Psoas muscle (tissue), 8 donors: Measurements from ENCODE around the gene COL19A1. TPM values are rescaled to one million over a fixed set of nuclear protein-coding genes. Genes with fewer than 3 reads are reported as not detected.

Source experiments
- ATAC-seq, 4 donors: fragments of 200-7000 bp; cut with Tn5 transposase; one replicate each; pipeline ENCODE4 v1.9.1; 2020; ENCODE audit warnings: moderate library complexity in 3 of 4, mild to moderate bottlenecking in 2 of 4
- DNase-seq, 2 donors: peaks; one replicate each; pipeline ENCODE4 v3.0.0-alpha.2; 2020
- H3K27ac ChIP-seq: fragments of 200-600 bp; one replicate; pipeline ENCODE4 v1.8.0; 2022
- H3K27me3 ChIP-seq, 3 donors: fragments of 200-600 bp in 1 of 3; one replicate each; pipeline versions ENCODE4 v1.6.1 to v1.8.0; 2013 to 2022; ENCODE audit warnings: low read length in 2 of 3, mild to moderate bottlenecking in 2 of 3, moderate library complexity in 1 of 3; ENCODE audit not compliant: insufficient read depth in 3 of 3
- H3K36me3 ChIP-seq, 2 donors: fragments of 200-600 bp in 1 of 2; one replicate each; pipeline versions ENCODE4 v1.6.1 to v1.8.0; 2013 to 2022; ENCODE audit warnings: low read depth in 1 of 2, mild to moderate bottlenecking in 1 of 2, moderate library complexity in 1 of 2; ENCODE audit not compliant: insufficient read depth in 1 of 2
- H3K4me1 ChIP-seq: fragments of 200-600 bp; one replicate; pipeline ENCODE4 v1.8.0; 2022
- H3K4me3 ChIP-seq: fragments of 200-600 bp; one replicate; pipeline ENCODE4 v1.8.0; 2022; ENCODE audit warnings: mild to moderate bottlenecking
- H3K9me3 ChIP-seq: fragments of 200-600 bp; one replicate; pipeline ENCODE4 v1.8.0; 2022
- CTCF ChIP-seq: fragments of 200-600 bp; IDR thresholded peaks from one replicate; pipeline ENCODE4 v1.8.0; 2022; ENCODE audit warnings: antibody characterized with exemption
- WGBS, 3 donors: extraction: QIAGEN DNeasy Blood & Tissue Kit; methylation state at CpG; one replicate each; pipeline versions ENCODE4 v1.1.6 to v1.1.7; 2013; 5-methylcytosine and 5-hydroxymethylcytosine counted together
- intact Hi-C, 2 donors: fragments of 100-400 bp; cut with DNase I; formaldehyde crosslinking; loops; one replicate each; pipeline versions ENCODE4 v1.11.0 to v1.14.2; 2022
- polyA plus RNA-seq, 3 donors: library from polyadenylated mRNA; stranded (reverse); fragments of 200-250 nt; gene quantifications; one replicate each; pipeline ENCODE4 v1.2.3, GENCODE V29; 2013
- total RNA-seq, 4 donors: library from RNA; stranded (reverse); fragmentation: NEBNext Ultra II Directional in 2 of 4; extraction: Animal tissue kit (Norgen Biotek cat#: 25700) in 2 of 4; gene quantifications; one replicate each; pipeline versions ENCODE4 v1.2.1 to v1.2.4, GENCODE V29; 2021 to 2023
- donor health status: healthy with polysubstance abuse.
- donor health status: DM: no; HTN: no; CAD: no; lungs with moderate emphysema.
- donor health status: Bipolar disorder and iron deficiency.
- donor health status: healthy.
- donor health status: DM: yes; HTN: yes; CAD: no.
- donor health status: DM: no; HTN: no; CAD: no.
- donor health status: DM: no; HTN: no; CAD: no.
- donor health status: DM: yes; HTN: yes; CAD: no.

Gene COL19A1
- total and polyA plus RNA-seq, 7 donors: 0.01 to 10.3 (median 0.33) TPM

DNA sequence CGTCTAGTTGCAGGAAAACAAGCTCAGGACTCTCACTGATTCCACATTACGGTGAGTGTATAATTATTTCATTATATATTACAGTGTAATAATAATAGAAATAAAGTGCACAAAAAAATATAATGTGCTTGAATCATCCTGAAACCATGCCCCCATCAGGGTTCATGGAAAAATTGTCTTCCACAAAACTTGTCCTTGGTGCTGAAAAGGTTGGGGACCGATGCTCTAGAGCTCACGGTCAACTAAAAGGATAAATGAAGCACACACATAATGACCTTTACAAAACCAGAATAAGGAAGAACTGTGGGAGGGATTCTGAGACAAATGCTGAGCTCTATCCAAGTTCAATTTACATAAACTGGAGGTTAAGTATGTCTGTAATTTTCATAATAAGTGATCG, 194.3 kb downstream of the COL19A1 start:
- DNase-seq (no peak), ATAC-seq (no peak)
- H3K27ac ChIP-seq: no peak overlapping the region
- intact Hi-C loops: no loop called here
- H3K27me3 ChIP-seq: no peaks in the 10 kb centered on the region
- H3K4me1 ChIP-seq: no peaks in the 10 kb centered on the region
- H3K9me3 ChIP-seq: no peaks in the 10 kb centered on the region
- H3K36me3 ChIP-seq: no peaks in the 10 kb centered on the region
- TF ChIP-seq CTCF: no peak
- no peak overlapping the region for H3K4me3 ChIP-seq
- WGBS, 3 donors: 92 to 93% (median 93%) methylated on average over 5 of the region's 5 CpGs

- no peak overlapping the region for H3K27ac ChIP-seq
- H3K9me3 ChIP-seq: no peaks in the 10 kb centered on the region
- no peaks in the 10 kb centered on the region for H3K27me3 ChIP-seq
- DNase-seq: no peak
- no peak for ATAC-seq
- H3K4me1 ChIP-seq: no peaks in the 10 kb centered on the region
- H3K36me3 ChIP-seq: no peaks in the 10 kb centered on the region
- intact Hi-C loops: no loop called here
- TF ChIP-seq CTCF: no peak
- WGBS, 3 donors: 81 to 85% (median 84%) methylated on average over 2 of the region's 2 CpGs
- no peak overlapping the region for H3K4me3 ChIP-seq
Measured at GRCh38 chr6:70061546-70061945, 195.2 kb downstream of the COL19A1 start.

GRCh38 chr6:70062010-70062409, 195.7 kb downstream of the COL19A1 start:
- Histone ChIP-seq H3K27me3 (no peaks in the 10 kb centered on the region), H3K27ac (no peak overlapping the region), H3K36me3 (no peaks in the 10 kb centered on the region), H3K4me1 (no peaks in the 10 kb centered on the region), H3K4me3 (no peak overlapping the region), H3K9me3 (no peaks in the 10 kb centered on the region)
- intact Hi-C loops: no loop called here
- ATAC-seq: no peak
- no peak for DNase-seq
- no peak for TF ChIP-seq CTCF
- WGBS, 3 donors: 88 to 97% (median 94%) methylated on average over 1 of the region's 1 CpG

GRCh38 chr6:70072540-70073179, 206.3 kb downstream of the COL19A1 start:
- Histone ChIP-seq H3K4me1 (no peaks in the 10 kb centered on the region), H3K27ac (no peak overlapping the region), H3K4me3 (no peak overlapping the region), H3K36me3 (no peaks in the 10 kb centered on the region), H3K9me3 (no peaks in the 10 kb centered on the region), H3K27me3 (no peaks in the 10 kb centered on the region)
- ATAC-seq (no peak), DNase-seq (no peak)
- no peak for TF ChIP-seq CTCF
- intact Hi-C loops: no loop called here
- 72 to 89% (median 86%) methylated on average over 1 of the region's 1 CpG for WGBS, 3 donors

DNA sequence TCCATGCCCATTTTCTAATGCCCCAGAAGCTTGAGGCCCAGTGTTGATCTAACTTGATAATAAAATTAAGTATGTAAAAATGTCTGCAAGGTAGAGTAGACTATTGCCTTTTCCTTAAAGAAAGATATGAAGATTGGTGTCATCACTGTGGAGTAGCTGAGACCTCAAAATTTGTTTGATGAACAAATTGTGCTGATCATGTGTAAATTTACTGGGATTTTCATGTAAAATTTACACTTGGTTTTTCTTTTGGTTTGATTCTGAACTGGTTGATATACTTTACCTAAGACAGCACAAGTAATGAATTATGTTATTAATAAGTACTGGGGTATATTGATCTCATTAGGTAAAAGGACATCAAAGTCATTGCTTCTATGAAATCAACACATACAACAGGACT, 207.3 kb downstream of the COL19A1 start:
- ATAC-seq (no peak), DNase-seq (no peak)
- intact Hi-C loops: no loop called here
- TF ChIP-seq CTCF: no peak
- Histone ChIP-seq H3K4me1 (no peaks in the 10 kb centered on the region), H3K27me3 (no peaks in the 10 kb centered on the region), H3K27ac (no peak overlapping the region), H3K36me3 (no peaks in the 10 kb centered on the region), H3K4me3 (no peak overlapping the region), H3K9me3 (no peaks in the 10 kb centered on the region)
